ENCODE results near the gene CAPZA1. TPM values are rescaled to one million over a fixed set of nuclear protein-coding genes. Genes with fewer than 3 reads are reported as not detected.

The CAPZA1 gene
- total RNA-seq, 1 experiment from 2014 or later, result 273 TPM

DNA sequence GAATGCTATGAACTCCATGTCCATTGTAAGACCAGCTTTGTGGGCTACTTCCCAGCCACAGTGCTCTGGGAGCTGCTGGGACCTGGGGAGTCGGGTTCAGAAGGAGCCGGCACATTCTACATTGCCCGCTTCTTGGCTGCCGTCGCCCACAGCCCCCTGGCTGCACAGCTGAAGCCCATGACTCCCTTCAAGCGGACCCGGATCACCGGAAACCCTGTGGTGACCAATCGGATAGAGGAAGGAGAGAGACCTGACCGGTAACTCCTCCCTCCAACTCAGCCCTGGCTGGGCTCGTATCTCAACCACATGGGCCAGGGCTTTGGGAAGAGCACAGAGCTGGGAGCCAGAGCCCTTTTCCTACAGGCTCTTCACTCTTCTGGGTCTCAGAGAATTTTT, 70.2 kb downstream of the CAPZA1 start:
- DNase-seq (no peak), ATAC-seq (no peak)
- POLR2A ChIA-PET (ENCODE audit: unreplicated experiment), result no interaction called here
- Histone ChIP-seq H3F3A (ENCODE audit: low read length, unreplicated experiment) (no peaks in the 10 kb centered on the region), H3K27ac (ENCODE audit: low read length) (no peak overlapping the region), H3K79me2 (ENCODE audit: low read length) (no peaks in the 10 kb centered on the region), H2AFZ (ENCODE audit: low read length) (no peak overlapping the region), H3K4me3 (ENCODE audit: low read length) (no peak overlapping the region), H3K36me3 (ENCODE audit: low read depth, low read length) (peaks cover 2% of the 10 kb centered on the region), H3K27me3 (ENCODE audit: low read length) (no peaks in the 10 kb centered on the region), H3K9ac (ENCODE audit: low read length) (no peak overlapping the region), H3K4me2 (ENCODE audit: low read length) (no peak overlapping the region), H3K9me2 (replicated peaks; ENCODE audit: low read length) (no peaks in the 10 kb centered on the region), H3K4me1 (ENCODE audit: insufficient read depth, low read length) (no peaks in the 10 kb centered on the region), H3K9me3 (ENCODE audit: low read length) (no peaks in the 10 kb centered on the region), H4K20me1 (ENCODE audit: low read length) (no peaks in the 10 kb centered on the region)
- TF ChIP-seq, protein P1, sequence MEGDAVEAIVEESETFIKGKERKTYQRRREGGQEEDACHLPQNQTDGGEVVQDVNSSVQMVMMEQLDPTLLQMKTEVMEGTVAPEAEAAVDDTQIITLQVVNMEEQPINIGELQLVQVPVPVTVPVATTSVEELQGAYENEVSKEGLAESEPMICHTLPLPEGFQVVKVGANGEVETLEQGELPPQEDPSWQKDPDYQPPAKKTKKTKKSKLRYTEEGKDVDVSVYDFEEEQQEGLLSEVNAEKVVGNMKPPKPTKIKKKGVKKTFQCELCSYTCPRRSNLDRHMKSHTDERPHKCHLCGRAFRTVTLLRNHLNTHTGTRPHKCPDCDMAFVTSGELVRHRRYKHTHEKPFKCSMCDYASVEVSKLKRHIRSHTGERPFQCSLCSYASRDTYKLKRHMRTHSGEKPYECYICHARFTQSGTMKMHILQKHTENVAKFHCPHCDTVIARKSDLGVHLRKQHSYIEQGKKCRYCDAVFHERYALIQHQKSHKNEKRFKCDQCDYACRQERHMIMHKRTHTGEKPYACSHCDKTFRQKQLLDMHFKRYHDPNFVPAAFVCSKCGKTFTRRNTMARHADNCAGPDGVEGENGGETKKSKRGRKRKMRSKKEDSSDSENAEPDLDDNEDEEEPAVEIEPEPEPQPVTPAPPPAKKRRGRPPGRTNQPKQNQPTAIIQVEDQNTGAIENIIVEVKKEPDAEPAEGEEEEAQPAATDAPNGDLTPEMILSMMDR (conservative IDR thresholded peaks at IDR 0.05; ENCODE audit: low read depth, low read length), result no peak
- no peak for TF ChIP-seq EZH2phosphoT487 (IDR thresholded peaks at IDR 0.05; ENCODE audit: borderline replicate concordance, low read length)
- no peak for TF ChIP-seq EZH2 (IDR thresholded peaks at IDR 0.05; ENCODE audit: low read length, unreplicated experiment)
- BruUV-seq (replicated peaks), result no TSS peak
- intact Hi-C loops (cut with micrococcal nuclease), result no loop called here
- CTCF ChIA-PET, result no interaction called here

DNA sequence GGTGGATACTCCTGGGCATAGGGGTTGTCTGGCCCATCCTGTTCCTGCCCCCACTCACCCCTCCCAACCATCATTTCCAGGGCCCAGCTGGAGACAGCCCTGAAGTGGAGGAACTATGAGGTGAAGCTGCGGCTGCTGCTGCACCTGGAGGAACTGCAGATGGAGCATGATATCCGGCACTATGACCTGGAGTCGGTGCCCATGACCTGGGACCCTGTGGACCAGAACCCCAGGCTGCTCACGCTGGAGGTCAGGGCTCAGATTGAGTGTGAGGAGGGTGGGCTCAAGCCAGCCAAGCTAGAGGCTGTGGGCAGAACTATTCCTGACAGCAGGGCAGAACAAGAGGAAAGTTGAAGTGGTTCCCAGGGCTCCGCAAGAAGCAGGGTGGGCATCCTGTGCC, 73.0 kb downstream of the CAPZA1 start:
- H4K20me1 ChIP-seq (ENCODE audit: low read length), result no peaks in the 10 kb centered on the region
- no peaks in the 10 kb centered on the region for H3K79me2 ChIP-seq (ENCODE audit: low read length)
- intact Hi-C loops (cut with micrococcal nuclease), result no loop called here
- H3K27ac ChIP-seq (ENCODE audit: low read length), result no peak overlapping the region
- H3K4me1 ChIP-seq (ENCODE audit: insufficient read depth, low read length), result no peaks in the 10 kb centered on the region
- H3K36me3 ChIP-seq (ENCODE audit: low read depth, low read length), result peaks cover 2% of the 10 kb centered on the region
- CTCF ChIA-PET, result no interaction called here
- no peak overlapping the region for H3K4me2 ChIP-seq (ENCODE audit: low read length)
- H3K9ac ChIP-seq (ENCODE audit: low read length), result no peak overlapping the region
- no peaks in the 10 kb centered on the region for H3K9me2 ChIP-seq (replicated peaks; ENCODE audit: low read length)
- POLR2A ChIA-PET (ENCODE audit: unreplicated experiment), result no interaction called here
- no peaks in the 10 kb centered on the region for H3K9me3 ChIP-seq (ENCODE audit: low read length)
- ATAC-seq (no peak), DNase-seq (no peak)
- H3F3A ChIP-seq (ENCODE audit: low read length, unreplicated experiment), result no peaks in the 10 kb centered on the region
- H3K4me3 ChIP-seq (ENCODE audit: low read length), result no peak overlapping the region
- BruUV-seq (replicated peaks), result no TSS peak
- no peaks in the 10 kb centered on the region for H3K27me3 ChIP-seq (ENCODE audit: low read length)
- H2AFZ ChIP-seq (ENCODE audit: low read length), result no peak overlapping the region
- no peak for TF ChIP-seq EZH2 (IDR thresholded peaks at IDR 0.05; ENCODE audit: low read length, unreplicated experiment)
- TF ChIP-seq EZH2phosphoT487 (IDR thresholded peaks at IDR 0.05; ENCODE audit: borderline replicate concordance, low read length), result no peak
- TF ChIP-seq, protein P1 (conservative IDR thresholded peaks at IDR 0.05; ENCODE audit: low read depth, low read length), result no peak

DNA sequence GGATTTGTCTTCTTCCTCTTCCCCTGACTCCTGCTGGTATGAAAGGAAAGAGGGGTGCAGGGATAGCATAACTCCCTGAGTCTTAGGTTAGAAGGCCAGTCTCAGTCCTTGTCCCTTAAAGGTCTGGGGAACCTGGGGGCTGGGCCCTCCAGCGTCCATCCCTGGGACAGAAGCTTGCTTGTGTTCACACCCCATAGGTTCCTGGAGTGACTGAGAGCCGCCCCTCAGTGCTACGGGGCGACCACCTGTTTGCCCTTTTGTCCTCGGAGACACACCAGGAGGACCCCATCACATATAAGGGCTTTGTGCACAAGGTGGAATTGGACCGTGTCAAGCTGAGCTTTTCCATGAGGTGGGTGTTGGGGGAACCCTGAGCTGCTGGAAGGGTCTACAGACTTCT, 74.2 kb downstream of the CAPZA1 start:
- TF ChIP-seq EZH2phosphoT487 (IDR thresholded peaks at IDR 0.05; ENCODE audit: borderline replicate concordance, low read length) (no peak), EZH2 (IDR thresholded peaks at IDR 0.05; ENCODE audit: low read length, unreplicated experiment) (no peak)
- TF ChIP-seq, protein P1 (conservative IDR thresholded peaks at IDR 0.05; ENCODE audit: low read depth, low read length), result no peak
- Histone ChIP-seq H3K27me3 (ENCODE audit: low read length) (no peaks in the 10 kb centered on the region), H3K27ac (ENCODE audit: low read length) (no peak overlapping the region), H3K4me1 (ENCODE audit: insufficient read depth, low read length) (0 out of 2 replicates have a peak, but pooled peaks cover under 1% of the 10 kb centered on the region), H3K79me2 (ENCODE audit: low read length) (no peaks in the 10 kb centered on the region), H3K9me3 (ENCODE audit: low read length) (no peaks in the 10 kb centered on the region), H3K4me3 (ENCODE audit: low read length) (no peak overlapping the region), H3K9me2 (replicated peaks; ENCODE audit: low read length) (no peaks in the 10 kb centered on the region), H3K4me2 (ENCODE audit: low read length) (no peak overlapping the region), H2AFZ (ENCODE audit: low read length) (no peak overlapping the region), H3K9ac (ENCODE audit: low read length) (no peak overlapping the region), H3F3A (ENCODE audit: low read length, unreplicated experiment) (no peaks in the 10 kb centered on the region), H3K36me3 (ENCODE audit: low read depth, low read length) (peaks cover 2% of the 10 kb centered on the region), H4K20me1 (ENCODE audit: low read length) (no peaks in the 10 kb centered on the region)
- no TSS peak for BruUV-seq (replicated peaks)
- ATAC-seq (no peak), DNase-seq (no peak)
- CTCF ChIA-PET, result no interaction called here
- intact Hi-C loops (cut with micrococcal nuclease), result no loop called here
- POLR2A ChIA-PET (ENCODE audit: unreplicated experiment), result no interaction called here

All from PC-3 (cell line).